IMR-90 (cell line): ENCODE measurements around the gene AMOTL1. TPM values are rescaled to one million over a fixed set of nuclear protein-coding genes. Genes with fewer than 3 reads are reported as not detected.

Experiments used
- ATAC-seq: fragments of 200-7000 bp; cut with Tn5 transposase; 2 replicates; pipeline ENCODE4 v1.9.1; 2020; ENCODE audit warnings: low read depth, mild to moderate bottlenecking, moderate library complexity
- BruUV-seq: library from RNA; stranded (reverse); fragments of 400-500 nt; replicated peaks from 2 replicates; lab custom pipeline; 2021; lab: Mats Ljungman, UMichigan
- CTCF ChIA-PET: fragments of 300-600 bp; formaldehyde crosslinking; extraction: SDS; loops from one replicate; lab custom pipeline; 2021; ENCODE audit warnings: antibody characterized with exemption; lab: Yijun Ruan, JAX
- POLR2A ChIA-PET: fragments of 300-600 bp; sonication (Branson Sonifier 250); formaldehyde crosslinking; loops from one replicate; lab custom pipeline; 2022; ENCODE audit warnings: antibody characterized with exemption; ENCODE audit not compliant: unreplicated experiment; lab: Charles Lee
- DNase-seq: peaks from one replicate; pipeline ENCODE4 v3.0.0; 2013
- H2AFZ ChIP-seq: replicated peaks from 2 replicates; pipeline ENCODE3; 2013; ENCODE audit warnings: low read length, mild to moderate bottlenecking; ENCODE audit not compliant: poor library complexity
- H2AK5ac ChIP-seq: 2 replicates; pipeline ENCODE4 v1.6.1; 2013; ENCODE audit warnings: low read depth, low read length, inconsistent platforms
- H2AK9ac ChIP-seq: replicated peaks from 2 replicates; pipeline ENCODE3; 2013; ENCODE audit warnings: mild to moderate bottlenecking, low read depth, low read length, moderate library complexity; ENCODE audit not compliant: poor library complexity
- H2BK120ac ChIP-seq: 2 replicates; pipeline ENCODE4 v1.6.1; 2013; ENCODE audit warnings: low read depth, low read length, inconsistent platforms
- H2BK15ac ChIP-seq: 3 replicates; pipeline ENCODE4 v1.6.1; 2013; ENCODE audit warnings: low read depth, low read length, inconsistent platforms
- H2BK20ac ChIP-seq: 2 replicates; pipeline ENCODE4 v1.6.1; 2013; ENCODE audit warnings: low read depth, mild to moderate bottlenecking, inconsistent platforms, low read length, moderate library complexity
- H2BK5ac ChIP-seq: 2 replicates; pipeline ENCODE4 v1.6.1; 2013; ENCODE audit warnings: mild to moderate bottlenecking, low read depth, low read length, inconsistent platforms; ENCODE audit not compliant: poor library complexity, severe bottlenecking
- H3K14ac ChIP-seq: replicated peaks from 2 replicates; pipeline ENCODE4 v1.6.1; 2013; ENCODE audit warnings: low read depth, low read length, inconsistent platforms
- H3K18ac ChIP-seq: 2 replicates; pipeline ENCODE4 v1.6.1; 2013; ENCODE audit warnings: low read depth, low read length, control low read depth
- H3K23ac ChIP-seq: 2 replicates; pipeline ENCODE4 v1.6.1; 2013; ENCODE audit warnings: low read depth, low read length, inconsistent platforms
- H3K27ac ChIP-seq: 2 replicates; pipeline ENCODE4 v1.5.1; 2013; ENCODE audit warnings: mild to moderate bottlenecking, control low read depth, low read length; ENCODE audit not compliant: insufficient read depth
- H3K27me3 ChIP-seq: 2 replicates; pipeline ENCODE4 v1.6.1; 2013; ENCODE audit warnings: low read length; ENCODE audit not compliant: control insufficient read depth, insufficient read depth
- H3K36me3 ChIP-seq: 2 replicates; pipeline ENCODE4 v1.6.1; 2013; ENCODE audit warnings: low read length, mixed read lengths; ENCODE audit not compliant: control insufficient read depth, insufficient read depth
- H3K4ac ChIP-seq: 2 replicates; pipeline ENCODE4 v1.6.1; 2013; ENCODE audit warnings: low read depth, low read length, inconsistent platforms
- H3K4me1 ChIP-seq: 2 replicates; pipeline ENCODE4 v1.6.1; 2013; ENCODE audit warnings: low read length, mixed read lengths; ENCODE audit not compliant: control insufficient read depth, insufficient read depth
- H3K4me2 ChIP-seq: 2 replicates; pipeline ENCODE4 v1.6.1; 2013; ENCODE audit warnings: low read depth, mild to moderate bottlenecking, control low read depth, low read length, moderate library complexity
- H3K4me3 ChIP-seq: 2 replicates; pipeline ENCODE4 v1.5.1; 2013; ENCODE audit warnings: low read depth, mild to moderate bottlenecking, control low read depth, low read length, moderate library complexity; ENCODE audit not compliant: insufficient read depth
- H3K56ac ChIP-seq: 2 replicates; pipeline ENCODE4 v1.6.1; 2013; ENCODE audit warnings: low read length, inconsistent platforms; ENCODE audit not compliant: insufficient read depth; ENCODE audit errors: extremely low read depth
- H3K79me1 ChIP-seq, 2 experiments: 2 replicates each; pipeline ENCODE4 v1.6.1; 2013; ENCODE audit warnings: low read length in 2 of 2, inconsistent platforms in 1 of 2, low read depth in 1 of 2
- H3K9ac ChIP-seq: 2 replicates; pipeline ENCODE4 v1.6.1; 2013; ENCODE audit warnings: low read depth, low read length, control low read depth
- H3K9me1 ChIP-seq: 2 replicates; pipeline ENCODE4 v1.6.1; 2013; ENCODE audit warnings: low read length, inconsistent platforms; ENCODE audit not compliant: insufficient read depth
- H3K9me3 ChIP-seq: 2 replicates; pipeline ENCODE4 v1.6.1; 2013; ENCODE audit warnings: low read length; ENCODE audit not compliant: control insufficient read depth, insufficient read depth
- H4K20me1 ChIP-seq: 2 replicates; pipeline ENCODE4 v1.6.1; 2013; ENCODE audit warnings: low read length, inconsistent platforms; ENCODE audit not compliant: insufficient read depth
- H4K5ac ChIP-seq: 2 replicates; pipeline ENCODE4 v1.6.1; 2013; ENCODE audit warnings: mild to moderate bottlenecking, low read depth, low read length, control low read depth
- H4K8ac ChIP-seq, 2 experiments: 2 replicates each; pipeline ENCODE4 v1.6.1; 2013; ENCODE audit warnings: low read depth in 2 of 2, low read length in 2 of 2, control low read depth in 1 of 2, inconsistent platforms in 1 of 2
- H4K91ac ChIP-seq: 2 replicates; pipeline ENCODE4 v1.6.1; 2013; ENCODE audit warnings: low read depth, low read length, inconsistent platforms; ENCODE audit not compliant: insufficient read depth
- BHLHE40 ChIP-seq: fragments of 150-350 bp; IDR thresholded peaks from 2 replicates; pipeline ENCODE4 v1.6.1; 2016; ENCODE audit warnings: mild to moderate bottlenecking, low read depth, low read length
- CEBPB ChIP-seq: IDR thresholded peaks from 2 replicates; pipeline ENCODE4 v1.6.1; 2012; ENCODE audit warnings: low read depth, low read length, improper control_type of control experiment
- CHD1 ChIP-seq: IDR thresholded peaks from 2 replicates; pipeline ENCODE4 v1.6.1; 2012; ENCODE audit warnings: low read depth, low read length, improper control_type of control experiment
- MAFK ChIP-seq: IDR thresholded peaks from 2 replicates; pipeline ENCODE4 v1.6.1; 2012; ENCODE audit warnings: low read depth, low read length, improper control_type of control experiment
- MAZ ChIP-seq: IDR thresholded peaks from 2 replicates; pipeline ENCODE4 v1.6.1; 2012; ENCODE audit warnings: low read depth, mild to moderate bottlenecking, low read length, improper control_type of control experiment, moderate library complexity, borderline replicate concordance
- MXI1 ChIP-seq: IDR thresholded peaks from 2 replicates; pipeline ENCODE4 v1.6.1; 2012; ENCODE audit warnings: low read depth, mild to moderate bottlenecking, low read length, moderate library complexity, borderline replicate concordance
- NFE2L2 ChIP-seq: fragments of 150-350 bp; IDR thresholded peaks from 2 replicates; pipeline ENCODE4 v1.6.1; 2016; ENCODE audit warnings: low read depth, mild to moderate bottlenecking, low read length
- POLR2A ChIP-seq: IDR thresholded peaks from 2 replicates; pipeline ENCODE4 v1.6.1; 2012; ENCODE audit warnings: mild to moderate bottlenecking, low read depth, low read length
- RAD21 ChIP-seq: IDR thresholded peaks from 2 replicates; pipeline ENCODE4 v1.6.1; 2012; ENCODE audit warnings: low read length, improper control_type of control experiment
- RCOR1 ChIP-seq: IDR thresholded peaks from 2 replicates; pipeline ENCODE4 v1.6.1; 2012; ENCODE audit warnings: mild to moderate bottlenecking, low read length, improper control_type of control experiment; ENCODE audit not compliant: insufficient replicate concordance
- RFX5 ChIP-seq: IDR thresholded peaks from 2 replicates; pipeline ENCODE4 v1.8.0; 2012; ENCODE audit warnings: low read depth, mild to moderate bottlenecking, low read length, moderate library complexity
- SMC3 ChIP-seq: fragments of 150-350 bp; IDR thresholded peaks from 2 replicates; pipeline ENCODE4 v1.6.1; 2016; ENCODE audit warnings: low read depth, mild to moderate bottlenecking, antibody characterized with exemption, low read length, moderate library complexity
- WGBS, 2 experiments: methylation state at CpG; one replicate each; pipeline versions ENCODE4 v1.1.5 to v1.1.7; 2013; ENCODE audit warnings: missing lambda C conversion rate in 2 of 2; ENCODE audit not compliant: insufficient read length in 1 of 2; ENCODE audit errors: extremely low coverage in 2 of 2; 5-methylcytosine and 5-hydroxymethylcytosine counted together
- dilution Hi-C: fragments of 300-500 bp; cut with HindIII; formaldehyde crosslinking; loops from one replicate; pipeline ENCODE4 v1.14.3; 2018; ENCODE audit warnings: low sequenced_read_pairs; ENCODE audit not compliant: unreplicated experiment
- in situ Hi-C: fragments of 300-500 bp; cut with MboI; formaldehyde crosslinking; loops from 3 replicates; pipeline ENCODE4 v1.14.3; 2019; ENCODE audit warnings: low sequenced_read_pairs, inconsistent platforms, mixed read lengths
- intact Hi-C: fragments of 100-400 bp; cut with micrococcal nuclease; formaldehyde crosslinking; loops from 2 replicates; pipeline ENCODE4 v1.10.0; 2022
- polyA plus RNA-seq, 3 experiments: library from polyadenylated mRNA; depleted of rRNA; stranded (reverse); fragments of >200 nt; gene quantifications; 2 replicates each; pipeline ENCODE4 v1.2.3, GENCODE V29; 2012; ENCODE audit warnings: low replicate concordance in 1 of 3
- total RNA-seq: library from RNA; depleted of rRNA; stranded (reverse); fragments of >200 nt; gene quantifications from 2 replicates; pipeline ENCODE4 v1.2.3, GENCODE V29; 2012
- TF ChIP-seq, protein P1 (sequence below): conservative IDR thresholded peaks from 2 replicates; pipeline ENCODE4 v1.5.1; 2012; ENCODE audit warnings: mild to moderate bottlenecking, low read depth, low read length, improper control_type of control experiment
- TF ChIP-seq, protein P2 (sequence below): fragments of 150-350 bp; IDR thresholded peaks from 2 replicates; pipeline ENCODE4 v1.6.1; 2016; ENCODE audit warnings: low read depth, mild to moderate bottlenecking, low read length, moderate library complexity, borderline replicate concordance
- TF ChIP-seq, protein P3 (sequence below): fragments of 150-350 bp; IDR thresholded peaks from 2 replicates; pipeline ENCODE4 v1.6.1; 2017; ENCODE audit warnings: mild to moderate bottlenecking, antibody characterized with exemption, low read length, low read depth

The AMOTL1 gene
- total and polyA plus RNA-seq, 2 of the 4 experiments (the other 2 are of a cell fraction): 18.6 to 49.5 TPM

DNA sequence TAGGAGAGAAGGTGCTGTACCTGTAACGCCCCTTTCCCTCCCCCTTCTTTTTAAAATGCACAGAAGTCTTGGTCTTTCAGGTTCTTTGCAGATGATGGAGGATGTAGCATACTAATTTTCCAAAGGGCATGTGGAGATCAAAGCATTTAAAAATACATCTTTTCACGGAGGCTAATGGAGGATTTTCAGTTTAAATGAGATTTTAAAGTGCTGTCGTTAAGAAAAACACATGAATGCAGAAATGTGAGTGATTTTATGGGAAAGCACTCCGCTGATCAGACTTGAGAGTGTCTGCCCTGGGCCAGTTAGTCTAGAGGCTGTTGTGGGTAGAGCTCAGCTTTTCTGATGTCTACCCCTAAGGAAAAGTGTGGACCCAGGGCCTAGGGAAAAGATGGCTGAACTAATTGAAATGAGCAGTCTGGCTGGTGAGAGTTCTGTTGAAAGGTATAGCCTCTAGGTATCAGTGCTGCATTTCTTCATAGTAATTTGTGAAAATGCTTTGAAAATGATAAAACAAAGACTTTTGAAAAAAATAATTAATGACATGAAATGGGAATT is 2.5 kb downstream of the AMOTL1 start:
- in situ Hi-C loops (loop anchor here (25.0 kb wide), 1 partner anchor 633 kb away; the partner anchor contains the start of gene PANX1), dilution Hi-C loops (no loop called here), intact Hi-C loops (no loop called here)
- Histone ChIP-seq H3K27ac (no peak overlapping the region), H3K9me3 (no peaks in the 10 kb centered on the region), H2BK5ac (no peak overlapping the region), H3K4me3 (peak overlapping the region; percentile 98; the same call in 1 of the 2 replicates), H4K20me1 (peaks cover 49% of the 10 kb centered on the region; the same call in 1 of the 2 replicates), H3K18ac (no peak overlapping the region; the same call in 1 of the 2 replicates), H4K8ac (peak overlapping the region in 1 of 2 experiments; percentile 11; a peak in 1 of 4 replicates), H3K4me1 (peaks cover 15% of the 10 kb centered on the region), H2AK5ac (0 out of 2 replicates have a peak overlapping the region, but pooled peaks have one; percentile 20), H3K36me3 (no peaks in the 10 kb centered on the region), H3K4ac (no peak overlapping the region), H3K79me1 (peaks cover 17 to 58% of the 10 kb centered on the region in 2 experiments), H2BK20ac (no peak overlapping the region), H2BK15ac (0 out of 3 replicates have a peak overlapping the region, but pooled peaks have one; percentile 26), H4K91ac (no peak overlapping the region), H2AK9ac (no peak overlapping the region), H4K5ac (peak overlapping the region; percentile 9; the same call in 1 of the 2 replicates), H3K56ac (no peak overlapping the region), H3K27me3 (no peaks in the 10 kb centered on the region), H2AFZ (no peak overlapping the region), H3K14ac (peak overlapping the region; percentile 83; the same call in 1 of the 2 replicates), H3K9ac (peak overlapping the region; percentile 57), H3K9me1 (peaks cover 17% of the 10 kb centered on the region), H2BK120ac (no peak overlapping the region), H3K4me2 (peak overlapping the region; percentile 86), H3K23ac (peak overlapping the region; percentile 41; the same call in 1 of the 2 replicates)
- POLR2A ChIA-PET: no interaction called here
- DNase-seq (no peak), ATAC-seq (no peak)
- 88% methylated on average over 1 of the region's 4 CpGs; no CpG with 5 or more reads in 1 of the 2 experiments for WGBS, 2 experiments
- CTCF ChIA-PET: no interaction called here
- TSS peak; percentile 13 for BruUV-seq
- TF ChIP-seq SMC3: no peak
- no peak for TF ChIP-seq NFE2L2
- TF ChIP-seq RCOR1: no peak
- TF ChIP-seq BHLHE40: no peak
- TF ChIP-seq, protein P1, sequence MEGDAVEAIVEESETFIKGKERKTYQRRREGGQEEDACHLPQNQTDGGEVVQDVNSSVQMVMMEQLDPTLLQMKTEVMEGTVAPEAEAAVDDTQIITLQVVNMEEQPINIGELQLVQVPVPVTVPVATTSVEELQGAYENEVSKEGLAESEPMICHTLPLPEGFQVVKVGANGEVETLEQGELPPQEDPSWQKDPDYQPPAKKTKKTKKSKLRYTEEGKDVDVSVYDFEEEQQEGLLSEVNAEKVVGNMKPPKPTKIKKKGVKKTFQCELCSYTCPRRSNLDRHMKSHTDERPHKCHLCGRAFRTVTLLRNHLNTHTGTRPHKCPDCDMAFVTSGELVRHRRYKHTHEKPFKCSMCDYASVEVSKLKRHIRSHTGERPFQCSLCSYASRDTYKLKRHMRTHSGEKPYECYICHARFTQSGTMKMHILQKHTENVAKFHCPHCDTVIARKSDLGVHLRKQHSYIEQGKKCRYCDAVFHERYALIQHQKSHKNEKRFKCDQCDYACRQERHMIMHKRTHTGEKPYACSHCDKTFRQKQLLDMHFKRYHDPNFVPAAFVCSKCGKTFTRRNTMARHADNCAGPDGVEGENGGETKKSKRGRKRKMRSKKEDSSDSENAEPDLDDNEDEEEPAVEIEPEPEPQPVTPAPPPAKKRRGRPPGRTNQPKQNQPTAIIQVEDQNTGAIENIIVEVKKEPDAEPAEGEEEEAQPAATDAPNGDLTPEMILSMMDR: no peak
- TF ChIP-seq MXI1: no peak
- no peak for TF ChIP-seq CHD1
- TF ChIP-seq POLR2A: no peak
- TF ChIP-seq, protein P2, sequence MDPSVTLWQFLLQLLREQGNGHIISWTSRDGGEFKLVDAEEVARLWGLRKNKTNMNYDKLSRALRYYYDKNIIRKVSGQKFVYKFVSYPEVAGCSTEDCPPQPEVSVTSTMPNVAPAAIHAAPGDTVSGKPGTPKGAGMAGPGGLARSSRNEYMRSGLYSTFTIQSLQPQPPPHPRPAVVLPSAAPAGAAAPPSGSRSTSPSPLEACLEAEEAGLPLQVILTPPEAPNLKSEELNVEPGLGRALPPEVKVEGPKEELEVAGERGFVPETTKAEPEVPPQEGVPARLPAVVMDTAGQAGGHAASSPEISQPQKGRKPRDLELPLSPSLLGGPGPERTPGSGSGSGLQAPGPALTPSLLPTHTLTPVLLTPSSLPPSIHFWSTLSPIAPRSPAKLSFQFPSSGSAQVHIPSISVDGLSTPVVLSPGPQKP: no peak
- no peak for TF ChIP-seq MAFK
- TF ChIP-seq, protein P3, sequence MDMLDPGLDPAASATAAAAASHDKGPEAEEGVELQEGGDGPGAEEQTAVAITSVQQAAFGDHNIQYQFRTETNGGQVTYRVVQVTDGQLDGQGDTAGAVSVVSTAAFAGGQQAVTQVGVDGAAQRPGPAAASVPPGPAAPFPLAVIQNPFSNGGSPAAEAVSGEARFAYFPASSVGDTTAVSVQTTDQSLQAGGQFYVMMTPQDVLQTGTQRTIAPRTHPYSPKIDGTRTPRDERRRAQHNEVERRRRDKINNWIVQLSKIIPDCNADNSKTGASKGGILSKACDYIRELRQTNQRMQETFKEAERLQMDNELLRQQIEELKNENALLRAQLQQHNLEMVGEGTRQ: no peak
- TF ChIP-seq CEBPB: no peak
- TF ChIP-seq RFX5: no peak
- no peak for TF ChIP-seq MAZ
- no peak for TF ChIP-seq RAD21
